Progenitor cell of endocrine pancreas (in vitro differentiated cells): ENCODE measurements around the gene SMIM3. TPM values are rescaled to one million over a fixed set of nuclear protein-coding genes. Genes with fewer than 3 reads are reported as not detected.
"Not testable (repeated sequence)": the region's sequence is repeated elsewhere in the genome, so short reads cannot be mapped to it uniquely, and the experiment has no call there.

Source experiments
- DNase-seq: peaks from one replicate; pipeline ENCODE4 v3.0.0; 2021; ENCODE audit warnings: low spot score; ENCODE audit not compliant: unreplicated experiment
- H3K27ac Mint-ChIP-seq: 2 replicates; pipeline ENCODE4 v1.8.0; 2021; ENCODE audit warnings: mild to moderate bottlenecking, moderate library complexity, mixed read lengths
- H3K27me3 Mint-ChIP-seq: 2 replicates; pipeline ENCODE4 v1.8.0; 2021; ENCODE audit warnings: mixed read lengths
- H3K36me3 Mint-ChIP-seq: 2 replicates; pipeline ENCODE4 v1.8.0; 2022; ENCODE audit warnings: mixed read lengths; ENCODE audit not compliant: insufficient read depth
- H3K4me1 Mint-ChIP-seq: 2 replicates; pipeline ENCODE4 v1.8.0; 2021; ENCODE audit warnings: low read depth, mixed read lengths
- H3K4me3 Mint-ChIP-seq: 2 replicates; pipeline ENCODE4 v1.8.0; 2021; ENCODE audit warnings: low read depth, mild to moderate bottlenecking, moderate library complexity, mixed read lengths
- H3K9me3 Mint-ChIP-seq: 2 replicates; pipeline ENCODE4 v1.8.0; 2021; ENCODE audit warnings: low read depth, mixed read lengths
- total RNA-seq: library from RNA; stranded (reverse); gene quantifications from 2 replicates; pipeline ENCODE4 v1.2.1, GENCODE V29; 2021
- TF ChIP-seq, protein P1 (sequence below): fragments of 200-600 bp; sonication (generic); IDR thresholded peaks from one replicate; pipeline ENCODE4 v1.5.0; 2021; ENCODE audit warnings: antibody characterized with exemption, mild to moderate bottlenecking; ENCODE audit not compliant: unreplicated experiment

Gene SMIM3
- total RNA-seq, 1 donor from 2014 or later, result 11.5 TPM

DNA sequence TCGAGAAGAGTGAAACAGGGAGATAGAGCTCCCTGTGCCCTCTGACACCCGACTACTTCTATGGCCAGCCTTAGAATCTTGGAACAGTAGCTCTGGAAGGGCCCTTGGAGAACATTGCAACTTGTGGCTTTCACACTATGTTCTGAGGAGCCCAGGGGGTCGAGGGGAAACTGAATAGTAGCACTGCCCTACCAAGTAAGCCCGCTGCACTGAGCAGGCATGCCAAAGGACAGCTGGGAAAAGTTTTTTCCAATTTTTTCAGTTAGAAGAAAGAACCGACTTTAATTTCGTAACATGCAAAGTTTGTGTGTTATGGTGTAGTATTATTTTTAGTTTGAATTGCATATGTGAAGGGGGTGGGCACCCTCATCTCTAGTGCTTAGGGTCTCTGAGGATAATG is 10.9 kb downstream of the SMIM3 start:
- TF ChIP-seq, protein P1, sequence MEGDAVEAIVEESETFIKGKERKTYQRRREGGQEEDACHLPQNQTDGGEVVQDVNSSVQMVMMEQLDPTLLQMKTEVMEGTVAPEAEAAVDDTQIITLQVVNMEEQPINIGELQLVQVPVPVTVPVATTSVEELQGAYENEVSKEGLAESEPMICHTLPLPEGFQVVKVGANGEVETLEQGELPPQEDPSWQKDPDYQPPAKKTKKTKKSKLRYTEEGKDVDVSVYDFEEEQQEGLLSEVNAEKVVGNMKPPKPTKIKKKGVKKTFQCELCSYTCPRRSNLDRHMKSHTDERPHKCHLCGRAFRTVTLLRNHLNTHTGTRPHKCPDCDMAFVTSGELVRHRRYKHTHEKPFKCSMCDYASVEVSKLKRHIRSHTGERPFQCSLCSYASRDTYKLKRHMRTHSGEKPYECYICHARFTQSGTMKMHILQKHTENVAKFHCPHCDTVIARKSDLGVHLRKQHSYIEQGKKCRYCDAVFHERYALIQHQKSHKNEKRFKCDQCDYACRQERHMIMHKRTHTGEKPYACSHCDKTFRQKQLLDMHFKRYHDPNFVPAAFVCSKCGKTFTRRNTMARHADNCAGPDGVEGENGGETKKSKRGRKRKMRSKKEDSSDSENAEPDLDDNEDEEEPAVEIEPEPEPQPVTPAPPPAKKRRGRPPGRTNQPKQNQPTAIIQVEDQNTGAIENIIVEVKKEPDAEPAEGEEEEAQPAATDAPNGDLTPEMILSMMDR, result no peak
- Mint-ChIP-seq H3K4me1 (no peaks in the 10 kb centered on the region), H3K27ac (no peak overlapping the region), H3K36me3 (peaks cover 6% of the 10 kb centered on the region), H3K27me3 (no peaks in the 10 kb centered on the region), H3K9me3 (peaks cover 3% of the 10 kb centered on the region), H3K4me3 (no peak overlapping the region)
- no peak for DNase-seq

DNA sequence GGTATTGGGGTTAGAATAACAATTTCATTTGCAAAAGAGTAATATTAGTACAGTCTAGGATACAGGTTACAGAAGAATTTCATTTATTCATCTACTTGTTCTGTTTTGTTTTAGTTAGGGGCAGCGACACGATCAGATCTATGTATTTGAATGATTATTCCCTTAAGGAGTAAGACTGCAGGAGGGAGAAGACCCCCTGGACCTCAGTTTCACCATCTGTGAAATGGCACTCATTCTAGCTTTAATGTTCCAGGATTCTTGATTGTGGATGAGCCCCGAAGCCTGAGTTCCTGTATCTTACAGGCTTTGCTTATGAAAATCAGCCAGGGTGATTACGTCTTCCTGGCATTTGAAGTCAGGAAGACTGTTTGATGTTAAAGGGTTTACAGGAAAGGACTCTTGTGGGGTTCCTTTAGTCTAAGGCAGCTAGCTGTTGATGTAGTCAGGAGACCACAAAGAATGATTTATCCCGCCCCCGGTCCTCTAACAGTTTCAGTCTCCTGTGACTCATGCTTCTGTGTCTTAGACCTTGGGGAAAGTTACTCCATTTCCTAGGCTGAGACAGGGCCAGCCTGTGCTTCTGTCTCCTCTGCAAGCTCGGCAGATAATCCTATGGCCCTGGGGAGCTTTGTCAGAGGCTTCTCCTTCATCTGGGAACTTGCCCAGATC is 11.5 kb downstream of the SMIM3 start:
- no peaks in the 10 kb centered on the region for H3K27me3 Mint-ChIP-seq
- no peak for DNase-seq
- TF ChIP-seq, protein P1, result no peak
- no peak overlapping the region for H3K27ac Mint-ChIP-seq
- no peaks in the 10 kb centered on the region for H3K4me1 Mint-ChIP-seq
- H3K9me3 Mint-ChIP-seq, result peaks cover 3% of the 10 kb centered on the region
- no peak overlapping the region for H3K4me3 Mint-ChIP-seq
- H3K36me3 Mint-ChIP-seq, result peaks cover 6% of the 10 kb centered on the region

DNA sequence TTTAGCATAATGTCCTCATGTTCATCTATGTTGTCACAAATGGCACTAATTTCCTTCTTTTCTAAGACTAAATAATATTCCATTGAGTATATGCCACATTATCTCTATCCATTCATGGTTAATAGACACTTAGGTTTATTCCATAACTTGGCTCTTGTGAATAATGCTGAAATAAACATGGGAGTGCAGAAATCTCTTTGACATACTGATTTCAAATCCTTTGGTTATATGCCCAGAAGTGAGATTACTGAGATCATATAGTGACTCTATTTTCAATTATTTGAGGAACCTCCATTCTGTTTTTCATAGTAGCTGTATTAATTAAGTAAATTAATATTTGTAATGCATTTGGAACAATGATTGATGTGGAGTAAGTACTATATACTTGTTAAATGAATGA is 13.0 kb downstream of the SMIM3 start:
- Mint-ChIP-seq H3K27me3 (no peaks in the 10 kb centered on the region), H3K4me1 (no peaks in the 10 kb centered on the region), H3K9me3 (no peaks in the 10 kb centered on the region), H3K4me3 (no peak overlapping the region), H3K27ac (no peak overlapping the region), H3K36me3 (no peaks in the 10 kb centered on the region)
- no peak for DNase-seq
- TF ChIP-seq, protein P1, result no peak

DNA sequence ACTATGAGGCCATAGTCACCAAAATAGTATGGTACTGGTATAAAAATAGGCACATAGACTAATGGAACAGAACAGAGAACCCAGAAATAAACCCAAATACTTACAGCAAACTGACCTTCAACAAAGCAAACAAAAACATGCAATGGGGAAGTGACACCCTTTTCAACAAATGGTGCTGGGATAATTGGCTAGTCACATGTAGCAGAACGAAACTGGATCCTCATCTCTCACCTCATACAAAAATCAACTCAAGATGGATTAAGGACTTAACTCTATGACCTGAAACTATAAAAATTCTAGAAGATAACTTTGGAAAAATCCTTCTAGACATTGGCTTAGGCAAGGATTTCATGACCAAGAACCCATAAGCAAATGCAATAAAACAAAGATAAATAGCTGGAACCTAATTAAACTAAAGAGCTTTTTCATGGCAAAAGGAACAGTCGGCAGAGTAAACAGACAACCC is 14.9 kb downstream of the SMIM3 start:
- H3K9me3 Mint-ChIP-seq, H3K27me3 Mint-ChIP-seq, DNase-seq, H3K4me1 Mint-ChIP-seq, H3K36me3 Mint-ChIP-seq, H3K27ac Mint-ChIP-seq, H3K4me3 Mint-ChIP-seq: not testable (repeated sequence)

DNA sequence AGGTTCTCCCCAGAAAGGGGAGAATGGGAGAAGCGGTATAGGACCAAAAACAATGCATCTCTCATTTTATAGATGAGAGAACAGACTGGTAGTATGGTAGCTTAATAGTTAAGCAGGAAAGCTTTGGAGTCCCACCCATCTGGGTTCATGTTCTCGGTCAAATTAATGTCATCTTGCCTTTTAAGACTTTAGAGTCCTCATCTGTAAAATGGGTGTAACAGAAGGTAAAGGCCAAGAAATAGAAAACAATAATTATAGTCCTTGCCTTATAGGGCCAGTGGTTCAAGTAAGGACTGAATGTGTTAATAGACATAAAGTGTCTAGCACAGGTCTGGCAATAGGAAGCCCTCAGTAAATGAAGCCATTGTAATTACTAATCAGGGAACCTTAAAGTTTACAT is 16.4 kb downstream of the SMIM3 start:
- no peak for DNase-seq
- Mint-ChIP-seq H3K4me3 (no peak overlapping the region), H3K36me3 (peaks cover 1% of the 10 kb centered on the region), H3K27ac (no peak overlapping the region), H3K27me3 (no peaks in the 10 kb centered on the region), H3K9me3 (no peaks in the 10 kb centered on the region), H3K4me1 (no peaks in the 10 kb centered on the region)
- TF ChIP-seq, protein P1, result no peak

DNA sequence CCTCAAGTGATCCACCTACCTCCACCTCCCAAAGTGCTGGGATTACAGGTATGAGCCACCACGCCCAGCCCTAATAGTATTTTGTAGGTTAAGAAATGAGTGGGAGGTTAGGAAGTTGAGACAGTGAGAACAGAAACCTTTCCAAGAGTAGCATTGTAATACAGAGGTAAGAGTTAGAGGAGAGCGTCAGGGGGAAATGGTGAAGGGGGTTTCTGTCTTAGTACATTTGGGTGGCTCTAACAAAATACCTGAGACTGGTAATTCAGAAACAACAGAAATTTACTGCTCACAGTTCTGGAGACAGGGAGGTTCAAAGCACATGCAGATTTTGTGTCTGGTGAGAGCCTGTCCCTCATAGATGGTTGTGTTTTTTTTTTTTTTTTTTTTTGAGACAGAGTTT is 18.8 kb downstream of the SMIM3 start:
- peaks cover 1% of the 10 kb centered on the region for H3K36me3 Mint-ChIP-seq

More for the DNA sequence above, 18.8 kb downstream of the SMIM3 start:
- H3K27ac Mint-ChIP-seq, result no peak overlapping the region
- no peaks in the 10 kb centered on the region for H3K9me3 Mint-ChIP-seq
- TF ChIP-seq, protein P1, result no peak
- H3K4me1 Mint-ChIP-seq, result peaks cover 1% of the 10 kb centered on the region
- peaks cover 4% of the 10 kb centered on the region for H3K27me3 Mint-ChIP-seq
- H3K4me3 Mint-ChIP-seq, result no peak overlapping the region
- DNase-seq, result no peak
